NCI-H460 (cell line): ENCODE results near the gene PLPP1. TPM values are rescaled to one million over a fixed set of nuclear protein-coding genes. Genes with fewer than 3 reads are reported as not detected.

Experiments
- DNase-seq: peaks from one replicate; pipeline ENCODE4 v3.0.0-alpha.2; 2016; ENCODE audit warnings: low read depth; ENCODE audit errors: extremely low read depth
- total RNA-seq: library from RNA; depleted of rRNA; stranded (reverse); fragments of >200 nt; shearing (Covaris generic); gene quantifications from 2 replicates; pipeline ENCODE4 v1.2.3, GENCODE V29; 2014

PLPP1 gene
- total RNA-seq, 1 experiment from 2014 or later = 27.5 TPM

DNA sequence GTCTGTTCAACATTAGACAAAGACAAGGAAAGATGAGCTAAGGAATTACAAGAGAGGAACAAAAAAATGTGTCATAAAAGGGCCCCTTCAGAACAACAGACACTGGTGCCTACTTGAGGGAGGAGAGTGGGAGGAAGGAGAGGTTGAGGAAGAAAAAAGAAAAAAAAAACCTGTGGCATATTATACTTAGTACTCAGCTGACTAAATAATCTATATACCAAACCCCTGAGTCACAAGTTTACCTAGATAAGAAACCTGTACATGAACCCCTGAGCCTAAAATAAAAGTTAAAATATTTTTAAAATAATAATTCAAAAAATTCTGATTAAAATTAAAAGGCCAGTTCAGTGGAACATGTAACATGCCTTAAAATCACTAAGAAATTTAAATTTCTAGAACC, 119.7 kb downstream of the PLPP1 start:
- DNase-seq = no peak

DNA sequence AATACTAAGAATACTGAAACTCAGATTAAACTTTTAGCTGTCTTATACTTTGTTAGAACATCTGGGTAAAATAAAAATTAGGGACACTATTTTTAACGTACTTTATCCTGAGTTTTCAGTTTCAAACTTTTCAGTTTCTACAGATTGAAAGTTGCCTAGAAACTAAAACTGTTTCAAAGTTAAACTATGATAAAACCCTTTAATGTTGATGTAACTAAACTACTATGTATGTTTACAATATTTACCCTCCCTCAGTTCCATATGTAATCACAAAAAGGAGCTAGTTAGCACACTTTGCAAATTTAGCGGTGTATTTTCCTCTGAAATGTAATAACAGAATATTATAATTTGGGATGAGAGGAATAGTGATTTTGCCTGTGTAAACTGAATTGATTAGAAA, 121.1 kb downstream of the PLPP1 start:
- DNase-seq = no peak

DNA sequence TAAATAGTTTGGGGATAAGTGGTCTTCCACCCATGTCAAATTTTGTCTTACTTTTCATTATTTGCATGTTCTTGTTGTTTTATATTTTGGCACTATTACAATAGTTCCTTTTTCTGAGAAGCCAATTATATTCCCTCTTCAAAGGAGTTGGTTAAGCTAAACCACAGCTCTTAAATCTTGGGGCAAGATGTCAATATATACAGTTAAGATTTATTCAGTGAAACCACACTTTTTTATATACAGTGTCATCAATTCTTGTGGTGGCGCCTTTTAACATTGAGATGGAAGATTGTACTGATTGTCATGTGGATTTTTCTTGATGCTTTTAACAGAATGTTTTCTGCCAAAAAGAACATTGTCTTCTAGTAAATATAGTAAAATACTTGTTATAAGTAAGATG, 122.9 kb downstream of the PLPP1 start:
- no peak for DNase-seq

- DNase-seq = no peak
Observed at GRCh38 chr5:55410845-55411244, 123.9 kb downstream of the PLPP1 start.

- no peak for DNase-seq
Observed at GRCh38 chr5:55409775-55410174, 125.0 kb downstream of the PLPP1 start.

- no peak for DNase-seq
Observed at GRCh38 chr5:55407984-55408383, 126.8 kb downstream of the PLPP1 start.

DNA sequence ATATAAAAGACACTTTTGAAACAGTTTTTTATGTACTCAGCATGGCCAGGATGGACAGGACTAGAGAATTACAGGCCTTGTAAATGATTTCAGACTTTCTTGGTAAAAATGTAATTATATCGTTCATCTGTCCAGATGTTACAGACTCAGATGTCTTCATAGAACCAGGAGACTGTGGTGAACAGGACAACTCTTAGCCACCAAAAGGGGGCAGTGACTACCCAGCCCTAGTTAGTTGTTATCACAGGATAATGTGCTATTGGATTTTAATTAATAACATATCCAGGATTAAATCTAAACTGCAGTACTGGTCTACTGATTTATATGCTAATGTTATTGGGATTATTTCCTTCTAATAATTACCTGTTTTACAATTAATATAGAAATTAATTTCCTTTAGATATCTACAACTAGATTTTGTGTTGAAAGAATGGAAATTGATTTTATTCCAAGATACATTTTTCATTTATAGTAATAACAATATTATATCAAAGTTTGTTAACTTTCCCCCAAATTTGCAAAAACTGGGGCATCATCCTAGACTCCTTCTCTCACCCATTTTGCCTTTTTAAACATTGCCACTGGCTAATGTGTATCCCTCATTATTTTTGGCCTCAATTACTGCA, 127.6 kb downstream of the PLPP1 start:
- peak; percentile 49 for DNase-seq

DNA sequence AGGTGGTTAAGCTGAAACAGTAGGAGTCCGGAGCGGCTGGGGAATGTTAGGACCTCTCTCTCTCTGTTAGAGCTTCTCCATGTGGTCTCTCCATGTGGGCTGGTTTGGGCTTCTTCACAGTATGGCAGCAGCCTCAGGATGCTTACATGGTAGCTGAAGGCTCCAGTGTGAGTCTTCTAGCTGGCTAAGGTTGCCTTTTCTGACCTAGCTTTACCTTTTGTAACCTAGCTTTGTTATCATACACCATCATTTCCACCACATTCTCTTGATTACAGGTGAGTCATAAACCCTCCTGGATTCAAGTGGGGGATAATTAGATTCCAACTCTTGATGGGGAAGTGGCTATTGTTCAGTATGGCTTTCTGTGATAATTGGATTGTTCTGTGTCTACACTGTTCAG, 128.5 kb downstream of the PLPP1 start:
- no peak for DNase-seq

DNA sequence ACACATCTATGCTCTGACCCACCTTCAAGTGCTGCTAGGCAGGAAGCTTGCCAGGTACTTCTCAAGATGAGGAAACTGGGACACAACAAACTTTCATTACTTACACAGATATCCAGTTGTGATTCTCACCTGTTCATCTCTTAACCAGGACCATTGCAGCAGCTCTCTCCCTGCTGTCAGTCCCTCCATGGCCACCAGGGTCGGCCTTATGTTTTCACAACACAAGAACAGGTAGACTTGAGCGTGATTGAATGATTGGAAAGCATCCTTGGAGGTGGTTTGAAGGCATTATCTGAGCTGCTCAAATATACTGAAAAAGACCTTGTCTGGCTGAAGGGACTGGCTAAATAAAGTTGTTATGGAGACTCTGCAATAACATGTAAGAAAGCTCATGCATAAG, 132.6 kb downstream of the PLPP1 start:
- DNase-seq = no peak

DNA sequence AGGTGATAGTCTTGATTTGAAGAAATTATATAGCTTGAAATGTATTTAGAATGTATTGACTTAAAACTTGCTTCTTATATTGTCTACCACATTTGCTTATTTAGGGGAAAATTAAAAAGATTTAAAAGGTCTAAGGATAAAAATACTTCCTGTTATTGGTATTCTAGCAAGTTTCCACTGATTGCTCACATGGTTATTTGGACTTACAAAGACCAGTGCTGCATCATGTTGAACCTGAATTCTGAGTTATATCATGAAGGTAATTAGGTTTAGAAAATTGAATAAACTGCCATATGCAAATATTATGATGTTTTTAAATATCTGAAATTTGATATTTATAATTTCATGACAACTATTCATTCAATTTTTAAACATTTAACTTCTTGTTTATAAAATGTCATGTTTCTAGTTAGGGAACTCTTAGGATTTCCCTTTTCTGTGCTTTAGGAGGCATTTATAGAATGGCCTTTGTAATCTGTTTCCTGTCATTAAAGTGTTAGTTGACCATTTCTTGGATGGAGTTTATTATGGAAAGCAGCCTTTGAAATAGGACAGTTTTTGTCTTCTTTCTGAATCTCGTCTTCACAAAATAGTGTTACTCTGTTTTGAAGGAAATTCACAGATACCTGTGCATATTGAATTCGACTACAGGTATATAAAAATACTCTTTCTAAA, 141.1 kb downstream of the PLPP1 start:
- no peak for DNase-seq

DNA sequence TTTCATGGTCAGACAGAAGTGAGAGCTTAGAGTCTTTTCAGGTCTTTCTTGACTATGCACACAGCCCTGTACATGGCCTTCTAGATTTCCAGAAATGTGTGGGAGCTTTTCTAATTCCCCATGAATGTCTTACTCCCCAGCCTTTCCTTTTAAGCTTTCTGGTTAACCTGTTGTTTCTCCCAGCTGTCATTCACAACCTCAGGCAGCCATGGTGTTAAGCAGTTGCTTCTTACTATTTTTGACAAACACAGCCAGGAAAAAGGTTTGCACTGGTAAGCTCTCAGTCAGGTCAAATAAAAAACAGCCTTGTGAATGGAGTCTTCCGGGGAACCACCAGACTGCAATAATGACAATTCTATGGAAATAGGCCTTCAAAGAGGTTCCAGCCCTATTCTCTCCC, 142.1 kb downstream of the PLPP1 start:
- DNase-seq = no peak

GRCh38 chr5:55391707-55392106, 143.1 kb downstream of the PLPP1 start:
- DNase-seq = no peak

GRCh38 chr5:55387865-55388264, 146.9 kb downstream of the PLPP1 start:
- DNase-seq = no peak

DNA sequence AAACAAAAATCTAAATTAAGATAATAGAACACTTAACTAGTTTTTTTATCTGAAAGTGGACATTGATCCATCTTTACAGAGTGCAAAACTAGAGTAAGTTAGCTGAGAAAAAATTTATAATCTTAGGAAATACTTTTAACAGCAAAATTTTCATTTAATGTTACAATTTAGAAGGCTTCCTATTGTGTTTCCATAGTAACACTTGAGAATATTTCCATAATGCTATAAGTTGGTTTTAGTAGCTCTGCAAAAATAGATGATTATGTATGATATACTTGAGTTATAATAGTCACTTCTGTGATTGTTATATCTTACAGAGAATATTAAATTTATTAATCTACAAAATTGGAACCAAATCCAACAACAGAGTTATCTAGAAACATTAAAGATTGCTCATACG, 148.4 kb downstream of the PLPP1 start:
- no peak for DNase-seq

GRCh38 chr5:55385846-55386245, 148.9 kb downstream of the PLPP1 start:
- no peak for DNase-seq

GRCh38 chr5:55385227-55385626, 149.5 kb downstream of the PLPP1 start:
- no peak for DNase-seq

DNA sequence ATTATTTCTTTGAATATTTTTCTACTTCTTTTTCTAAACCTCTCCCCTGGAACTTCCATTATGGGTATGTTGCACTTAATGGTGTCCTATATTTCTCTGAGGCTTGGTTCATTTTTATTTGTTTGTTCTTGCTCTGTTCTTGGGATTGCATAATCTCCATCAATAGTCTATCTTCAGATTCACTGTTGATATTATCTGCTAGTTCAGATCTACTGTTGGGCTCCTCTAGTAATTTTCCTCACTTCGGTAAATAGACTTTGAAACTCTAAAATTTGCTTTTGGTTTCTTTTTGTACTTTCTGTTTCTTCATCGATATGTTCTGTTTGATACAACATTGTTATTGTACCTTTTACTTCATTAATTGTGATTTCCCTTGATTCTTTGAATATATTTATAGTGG, 150.7 kb downstream of the PLPP1 start:
- DNase-seq = no peak

GRCh38 chr5:55383254-55383653, 151.5 kb downstream of the PLPP1 start:
- DNase-seq = no peak

DNA sequence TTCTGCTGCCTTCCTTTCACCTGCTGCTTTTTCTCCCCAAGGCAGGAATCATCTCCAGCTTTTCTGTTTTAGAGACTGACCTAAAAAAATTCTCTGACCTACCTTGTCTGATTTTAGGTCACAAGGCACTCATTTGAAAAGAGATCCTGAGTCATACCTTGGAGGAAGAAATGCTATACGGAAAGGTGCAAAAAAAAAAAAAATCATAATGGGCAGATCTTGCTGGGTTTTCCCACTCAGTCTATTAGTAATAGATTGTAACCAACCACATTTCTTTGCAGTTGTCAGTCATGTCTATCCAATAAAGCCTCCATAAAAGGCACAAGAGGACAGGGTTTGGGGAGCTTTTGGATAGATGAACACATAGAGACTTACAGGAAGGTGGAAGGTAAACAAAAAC, 157.0 kb downstream of the PLPP1 start:
- DNase-seq = no peak
